GM12892 (cell line): ENCODE results near the gene LCN15.

Experiments
- DNase-seq: peaks from one replicate; pipeline ENCODE4 v3.0.0; 2011; ENCODE audit not compliant: insufficient read length
- FAIRE-seq: peaks from 2 replicates; lab custom pipeline; 2011; peaks lifted over from hg19 to GRCh38; lab: Jason Lieb, UNC
- POLR2A ChIP-seq: IDR thresholded peaks from 2 replicates; pipeline ENCODE4 v1.6.1; 2011; ENCODE audit warnings: low read depth, low read length, control low read depth
- POLR2AphosphoS5 ChIP-seq: IDR thresholded peaks from 2 replicates; pipeline ENCODE4 v1.6.1; 2011; ENCODE audit warnings: low read depth, low read length, control low read depth
- TAF1 ChIP-seq: IDR thresholded peaks from 2 replicates; pipeline ENCODE4 v1.6.1; 2011; ENCODE audit warnings: low read depth, mild to moderate bottlenecking, control low read depth, low read length, borderline replicate concordance

Gene LCN15

DNA sequence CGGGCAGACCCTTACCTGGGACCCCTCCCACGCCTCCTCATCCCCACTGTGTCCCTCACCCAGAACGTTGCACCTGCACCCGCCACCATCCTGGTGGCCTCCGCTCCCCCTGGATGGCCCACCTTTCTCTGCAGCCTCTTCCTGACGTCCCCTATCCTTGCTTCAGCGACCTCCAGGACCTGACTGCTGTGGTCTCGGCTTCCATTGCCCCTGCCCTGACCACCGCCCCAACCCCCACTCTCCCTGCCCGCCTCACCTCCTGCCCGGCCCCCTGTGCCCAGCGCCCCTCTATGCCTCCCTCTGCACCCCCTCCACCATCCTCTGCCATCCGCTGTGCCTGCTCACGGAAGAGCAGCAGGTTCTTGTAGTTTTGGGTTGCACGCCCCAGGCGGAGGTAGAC lies 23.8 kb downstream of the LCN15 start:
- no peak for DNase-seq
- TF ChIP-seq POLR2A (no peak), POLR2AphosphoS5 (no peak), TAF1 (no peak)
- no peak for FAIRE-seq

GRCh38 chr9:136740069-136740468 lies 24.2 kb downstream of the LCN15 start:
- FAIRE-seq (no peak), DNase-seq (no peak)
- TF ChIP-seq POLR2AphosphoS5 (no peak), TAF1 (no peak), POLR2A (no peak)

DNA sequence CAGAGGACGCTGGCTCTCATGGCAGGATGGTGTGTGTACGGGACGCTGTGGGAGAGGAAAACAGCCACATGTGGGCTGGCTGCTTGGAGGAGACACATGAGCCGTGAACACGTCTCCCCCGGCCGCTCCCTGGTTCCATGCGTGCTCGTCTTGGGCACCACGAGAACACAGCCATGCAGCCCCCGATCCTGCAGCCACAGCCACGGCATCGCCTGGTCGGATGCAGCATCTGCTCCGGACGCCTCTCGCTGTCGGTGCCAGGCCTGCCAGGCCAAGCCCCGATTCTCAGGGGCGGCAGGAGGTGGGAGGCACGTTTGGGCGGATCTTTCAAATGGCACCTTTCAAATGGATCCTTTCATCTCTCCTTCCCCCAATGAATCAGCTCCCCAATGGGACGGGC lies 24.8 kb downstream of the LCN15 start:
- FAIRE-seq (no peak), DNase-seq (no peak)
- no peak for TF ChIP-seq POLR2AphosphoS5
- TF ChIP-seq TAF1 = no peak
- no peak for TF ChIP-seq POLR2A

GRCh38 chr9:136738960-136739359 lies 25.4 kb downstream of the LCN15 start:
- TF ChIP-seq TAF1 = no peak
- TF ChIP-seq POLR2AphosphoS5 = no peak
- no peak for FAIRE-seq

DNA sequence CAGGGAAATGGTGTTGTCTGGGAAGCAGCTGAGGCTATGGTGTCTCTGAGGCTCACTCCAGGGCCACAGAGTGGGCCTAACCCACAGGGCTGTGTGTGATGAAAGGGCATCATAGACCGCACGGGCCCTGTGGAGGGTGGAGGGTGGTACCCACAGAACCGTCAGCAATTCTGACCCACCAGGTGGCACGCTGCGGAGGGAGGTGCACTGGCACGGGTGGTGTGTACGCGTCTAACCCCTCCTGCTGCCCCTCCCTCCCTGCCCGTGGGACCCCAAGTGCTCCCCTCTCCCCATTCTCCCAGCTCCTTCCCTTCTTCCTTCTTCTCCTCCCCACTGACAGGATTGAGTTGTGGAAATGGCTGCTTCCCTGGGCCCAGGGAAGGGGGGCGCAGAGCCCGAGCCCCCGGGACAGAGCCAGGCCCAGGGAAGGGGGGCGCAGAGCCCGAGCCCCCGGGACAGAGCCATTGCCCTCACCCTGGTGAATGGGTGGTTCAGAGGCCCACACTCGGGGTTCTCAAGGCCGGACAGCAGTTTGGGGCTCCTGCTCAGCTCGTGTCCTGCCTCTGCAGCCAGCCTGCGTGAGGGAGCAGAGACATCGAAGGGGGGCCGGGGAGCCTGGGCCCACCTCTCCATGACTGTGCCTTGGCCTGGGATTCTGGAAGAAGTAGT lies 28.4 kb downstream of the LCN15 start:
- DNase-seq (no peak), FAIRE-seq (no peak)
- no peak for TF ChIP-seq TAF1
- no peak for TF ChIP-seq POLR2AphosphoS5
- no peak for TF ChIP-seq POLR2A

More at GRCh38 chr9:136738960-136739359, 25.4 kb downstream of the LCN15 start:
- DNase-seq = no peak

GRCh38 chr9:136734837-136735496 lies 29.4 kb downstream of the LCN15 start:
- FAIRE-seq (no peak), DNase-seq (no peak)
- no peak for TF ChIP-seq TAF1
- TF ChIP-seq POLR2AphosphoS5 = no peak
- TF ChIP-seq POLR2A = no peak

GRCh38 chr9:136733611-136734010 lies 30.7 kb downstream of the LCN15 start:
- FAIRE-seq (no peak), DNase-seq (no peak)
- no peak for TF ChIP-seq TAF1
- no peak for TF ChIP-seq POLR2A
- TF ChIP-seq POLR2AphosphoS5 = no peak

- FAIRE-seq (no peak), DNase-seq (no peak)
- TF ChIP-seq TAF1 = no peak
- no peak for TF ChIP-seq POLR2A
- TF ChIP-seq POLR2AphosphoS5 = no peak
Observed at GRCh38 chr9:136732444-136733178, 31.7 kb downstream of the LCN15 start.

DNA sequence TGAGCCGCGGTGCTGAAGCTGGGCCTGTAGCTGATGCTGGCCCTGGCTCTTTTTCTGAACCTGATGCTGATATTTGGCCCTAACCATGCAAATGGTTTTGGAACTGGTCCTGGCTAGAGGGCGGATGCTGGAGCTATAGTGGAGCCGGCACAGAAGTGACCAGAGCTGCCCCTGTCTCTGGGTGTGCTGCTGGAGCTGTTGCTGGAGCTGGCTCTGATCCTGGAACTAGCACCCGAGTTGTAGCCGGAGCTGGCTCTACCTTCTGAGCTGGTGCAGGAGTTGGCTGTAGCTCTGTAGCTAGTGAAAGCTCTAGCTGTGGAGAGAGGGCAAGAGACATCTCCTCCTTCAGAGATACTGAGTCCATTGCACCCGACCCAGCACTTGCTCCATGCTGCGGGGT lies 34.4 kb downstream of the LCN15 start:
- no peak for TF ChIP-seq POLR2A
- TF ChIP-seq TAF1 = no peak
- no peak for TF ChIP-seq POLR2AphosphoS5
- DNase-seq (no peak), FAIRE-seq (no peak)

DNA sequence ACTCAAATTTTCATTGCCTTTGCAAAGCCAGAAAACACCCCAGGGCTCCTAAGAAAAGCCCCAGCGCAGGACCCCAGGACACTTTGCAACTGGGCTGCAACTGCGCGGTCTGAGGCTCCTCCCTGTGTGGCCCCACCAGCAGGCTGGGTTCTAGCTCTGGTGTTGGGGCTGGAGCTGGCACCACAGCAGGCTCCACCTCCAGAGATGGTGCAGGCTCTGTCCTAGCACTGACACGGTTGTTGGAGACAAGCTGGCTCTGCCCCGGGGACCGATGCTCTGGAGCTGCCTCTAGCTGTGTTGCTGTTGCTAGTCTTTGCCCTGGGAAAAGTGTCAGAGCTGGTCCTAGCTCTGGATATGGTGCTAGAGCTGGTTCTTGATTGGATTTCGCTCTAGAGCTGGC lies 35.2 kb downstream of the LCN15 start:
- FAIRE-seq = no peak
- DNase-seq = no peak
- TF ChIP-seq POLR2A (no peak), TAF1 (no peak), POLR2AphosphoS5 (no peak)

DNA sequence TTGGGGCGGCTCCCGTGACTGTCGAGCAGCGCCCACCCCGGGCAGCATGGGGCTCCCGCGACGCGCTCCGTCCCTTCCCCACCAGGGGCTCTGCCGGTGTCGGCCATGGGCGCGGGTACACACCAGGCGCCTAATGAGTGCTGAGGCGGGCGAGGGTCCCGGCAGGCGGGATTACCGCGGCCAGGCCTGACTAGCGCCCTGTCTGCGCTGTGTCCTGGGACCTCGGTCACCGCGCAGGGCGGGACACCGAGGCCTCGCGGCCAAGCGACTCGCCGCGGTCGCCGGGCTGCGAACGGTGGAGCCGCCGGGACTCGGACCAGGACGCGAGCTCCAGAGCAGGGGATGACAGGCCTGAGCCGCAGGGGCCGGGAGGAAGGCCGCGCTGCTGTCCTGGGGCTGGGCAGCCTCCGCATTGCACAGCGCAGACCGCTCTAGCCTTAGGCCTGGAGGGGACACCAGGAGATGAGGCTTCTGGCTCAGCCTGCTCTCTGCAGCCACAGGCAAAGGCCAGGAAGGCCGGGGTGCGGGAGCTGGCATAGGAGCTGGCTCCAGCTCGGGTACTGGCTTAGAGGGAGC lies 35.7 kb downstream of the LCN15 start:
- no peak for TF ChIP-seq POLR2AphosphoS5
- FAIRE-seq (no peak), DNase-seq (no peak)

GRCh38 chr9:136728080-136728547 lies 36.2 kb downstream of the LCN15 start:
- TF ChIP-seq TAF1 = peak; percentile 98
- TF ChIP-seq POLR2A = peak; percentile 100
- peak; percentile 99 for TF ChIP-seq POLR2AphosphoS5
- peak; percentile 95 for FAIRE-seq
- peak; percentile 97 for DNase-seq

- peak; percentile 84 for FAIRE-seq
- no peak for TF ChIP-seq TAF1
- 0 out of 2 replicates have a peak, but pooled peaks have one; percentile 39 for TF ChIP-seq POLR2A
- DNase-seq = no peak
Observed at GRCh38 chr9:136726631-136727191, 37.6 kb downstream of the LCN15 start.
